Measurements from ENCODE around the gene SOX18.

SOX18 gene

DNA sequence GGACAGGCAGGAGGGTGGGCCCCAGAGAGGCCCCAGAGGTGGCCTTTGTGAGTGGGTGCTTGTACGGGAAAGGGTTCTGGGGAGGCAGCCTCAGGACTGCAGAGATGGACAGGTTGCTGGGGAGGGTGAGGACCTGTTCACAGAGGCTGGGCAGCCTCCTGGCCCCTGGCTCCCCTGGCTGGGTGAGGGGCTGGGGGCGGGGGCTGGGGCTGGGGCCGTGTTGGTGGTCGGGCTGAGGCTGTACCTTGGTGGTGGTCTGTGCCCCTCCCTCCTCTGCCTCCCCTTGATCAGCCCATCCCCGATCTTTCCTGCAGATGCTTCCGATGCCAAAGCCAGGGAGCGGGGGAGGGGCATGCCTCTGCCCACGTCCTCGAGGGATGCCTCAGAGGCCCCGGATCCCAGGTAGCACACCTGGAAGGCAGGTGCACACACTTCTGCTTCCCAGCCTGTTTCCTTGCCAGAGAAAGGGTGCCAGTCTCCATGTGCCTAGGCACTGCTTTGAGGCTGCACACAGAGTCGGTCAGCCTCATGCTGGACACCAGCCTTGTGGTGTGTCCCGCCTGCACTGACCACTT lies 18.4 kb upstream of the SOX18 start:
- no peak for DNase-seq

DNA sequence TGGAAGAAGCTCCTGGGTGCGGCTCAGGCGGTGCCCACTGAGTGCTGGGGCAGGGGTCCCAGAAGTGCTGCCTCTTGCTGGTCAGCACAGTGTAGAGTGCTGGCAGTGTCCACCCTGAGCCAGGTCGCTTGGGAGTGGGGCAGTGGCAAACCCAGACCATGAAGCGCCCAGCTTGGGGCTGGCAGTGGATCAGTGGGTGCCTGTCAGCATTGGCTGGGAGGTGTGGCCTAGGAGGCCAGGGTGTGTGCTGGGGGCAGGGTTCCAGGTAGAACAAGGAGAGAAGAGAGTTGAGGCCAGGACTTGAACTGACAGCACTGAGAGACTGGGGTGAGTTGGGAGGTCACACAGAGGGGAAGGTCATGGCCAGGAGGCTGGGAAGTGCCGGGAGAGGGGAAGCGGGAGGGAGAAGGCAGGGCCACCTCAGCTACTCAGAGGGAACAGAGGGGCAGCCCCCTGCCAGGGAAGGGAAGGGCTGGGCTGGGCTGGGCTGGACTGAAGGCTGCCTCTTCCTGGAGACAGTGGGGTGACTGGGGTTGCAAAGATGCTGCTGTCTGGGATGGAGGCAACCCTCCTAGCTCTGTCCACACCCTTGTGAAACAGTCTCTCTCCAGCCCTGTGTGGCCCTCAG lies 17.7 kb upstream of the SOX18 start:
- DNase-seq: no peak

DNA sequence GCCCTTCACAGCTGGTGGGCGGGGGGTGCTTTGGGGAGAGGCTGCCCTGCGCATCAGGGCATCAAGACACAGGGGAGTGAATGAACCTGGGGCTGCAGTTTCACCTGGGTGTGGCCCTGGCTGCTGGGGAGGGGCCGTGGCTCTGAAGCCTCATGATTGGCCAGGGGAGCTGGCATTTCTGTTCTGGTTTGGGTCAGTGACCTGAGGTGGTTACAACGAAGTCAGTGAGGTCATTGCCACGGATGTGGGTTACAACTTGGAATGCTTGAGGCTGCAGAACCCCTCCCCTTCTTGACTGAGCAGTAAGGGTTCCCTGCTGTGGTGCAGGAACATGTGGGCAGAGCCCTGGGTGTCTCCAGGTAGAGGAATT lies 16.5 kb upstream of the SOX18 start:
- peak; percentile 42 for DNase-seq

DNA sequence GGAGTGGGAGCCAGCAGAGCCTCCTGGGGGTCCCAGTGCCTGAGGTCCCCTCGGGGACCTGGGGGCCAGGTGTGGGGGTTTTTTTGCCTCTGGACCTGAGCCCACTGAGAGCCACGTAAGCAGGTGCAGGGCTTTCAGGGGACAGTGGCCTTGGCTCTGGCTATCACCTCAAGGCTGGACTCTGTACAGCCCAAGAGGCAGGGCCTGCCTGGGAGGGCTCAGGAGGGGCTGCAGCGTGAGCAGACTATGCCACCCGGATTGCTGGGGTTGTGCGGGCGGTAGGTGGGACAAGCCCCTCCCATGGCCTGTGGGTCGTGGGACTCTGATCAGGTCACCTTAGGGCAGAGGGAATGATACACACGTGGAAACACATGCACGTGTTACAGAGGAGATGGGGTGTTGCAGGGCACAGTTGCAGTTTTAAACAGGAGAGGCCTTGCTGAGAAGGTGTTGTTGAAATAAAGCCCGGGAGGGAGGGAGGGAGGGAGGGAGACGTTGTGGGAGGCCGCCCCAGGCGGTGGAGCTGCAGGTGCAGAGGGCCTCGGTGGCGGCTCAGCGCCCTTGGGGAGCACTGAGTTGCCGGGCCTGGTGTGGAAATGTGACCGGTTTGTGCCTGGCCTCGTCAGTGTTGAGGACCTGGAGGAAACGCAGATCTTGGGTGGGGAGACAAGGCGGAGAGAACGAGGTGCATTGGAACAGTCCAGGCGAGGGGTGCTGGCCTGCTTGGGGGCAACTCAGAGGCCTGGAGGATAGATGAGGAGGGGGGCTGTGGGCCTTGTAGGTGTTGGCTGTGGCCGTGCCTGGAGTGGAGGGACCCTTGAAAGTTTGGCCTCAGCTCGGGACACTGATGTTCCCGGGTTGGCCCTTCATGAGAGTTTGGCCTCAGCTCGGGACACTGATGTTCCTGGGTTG lies 15.9 kb upstream of the SOX18 start:
- no peak for DNase-seq

DNA sequence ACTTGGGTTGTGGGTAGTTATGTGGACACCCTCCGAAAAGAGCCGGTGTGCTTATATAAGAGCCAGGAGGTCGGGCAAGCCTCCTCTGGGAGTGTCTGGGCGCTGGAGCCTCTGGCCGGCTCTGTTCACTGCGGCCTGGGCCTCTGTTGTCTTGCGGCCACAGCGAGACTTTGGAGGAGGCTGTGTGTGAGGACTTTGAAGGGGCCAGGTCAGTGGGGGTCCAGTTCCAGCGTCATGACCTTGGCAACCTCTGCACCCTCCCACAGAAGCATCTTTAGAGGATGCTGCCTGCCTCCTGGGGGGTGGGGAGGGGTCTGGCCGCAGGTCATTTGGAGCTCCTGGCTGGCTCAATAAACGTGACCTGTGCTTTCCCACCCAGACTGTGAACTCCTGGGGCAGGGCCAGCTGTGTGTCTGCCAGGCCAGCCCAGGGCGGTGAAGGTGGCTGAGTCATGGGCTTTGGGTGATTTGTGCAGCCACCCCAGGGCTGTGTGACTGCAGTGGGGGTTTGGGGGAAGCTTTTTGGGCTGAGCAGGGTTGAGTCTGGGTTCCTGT lies 14.8 kb upstream of the SOX18 start:
- DNase-seq: no peak

DNA sequence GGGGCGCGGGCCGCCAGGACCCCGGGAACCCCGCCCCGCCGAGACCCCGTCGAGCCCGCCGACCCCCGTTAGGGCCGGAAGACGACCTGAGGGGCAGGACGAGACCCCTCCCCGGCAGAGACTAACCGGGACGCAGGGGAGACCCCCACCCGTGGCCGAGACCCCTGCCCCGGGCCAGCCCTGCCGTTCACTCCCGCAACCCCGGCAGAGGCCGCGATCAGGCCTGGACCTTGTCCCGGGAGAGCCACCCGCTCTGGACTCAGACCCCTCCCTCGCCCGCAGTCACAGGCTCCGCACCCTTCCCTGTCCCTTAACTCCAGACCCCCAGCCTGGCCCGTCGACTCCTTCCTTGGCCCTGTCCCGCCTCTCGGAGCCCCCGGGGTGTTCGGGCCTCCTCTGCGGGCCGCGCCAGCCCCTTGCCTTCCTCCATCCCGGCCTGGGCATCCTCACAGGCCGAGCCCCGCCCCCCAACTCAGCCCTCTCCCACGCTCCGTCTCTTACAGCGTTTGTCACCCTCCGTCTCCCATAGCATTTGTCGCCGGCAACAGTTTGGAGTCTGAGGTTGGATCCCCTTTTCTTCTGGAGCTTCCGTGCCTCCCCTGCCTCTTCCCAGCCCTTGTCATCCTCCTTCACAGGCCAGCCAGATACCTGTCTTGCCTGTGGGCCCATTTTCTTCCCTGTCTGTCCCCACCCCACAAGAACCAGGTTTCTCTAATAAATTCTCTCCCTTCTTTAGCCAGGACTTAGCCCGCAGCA lies 14.1 kb upstream of the SOX18 start:
- peak; percentile 52 for DNase-seq

DNA sequence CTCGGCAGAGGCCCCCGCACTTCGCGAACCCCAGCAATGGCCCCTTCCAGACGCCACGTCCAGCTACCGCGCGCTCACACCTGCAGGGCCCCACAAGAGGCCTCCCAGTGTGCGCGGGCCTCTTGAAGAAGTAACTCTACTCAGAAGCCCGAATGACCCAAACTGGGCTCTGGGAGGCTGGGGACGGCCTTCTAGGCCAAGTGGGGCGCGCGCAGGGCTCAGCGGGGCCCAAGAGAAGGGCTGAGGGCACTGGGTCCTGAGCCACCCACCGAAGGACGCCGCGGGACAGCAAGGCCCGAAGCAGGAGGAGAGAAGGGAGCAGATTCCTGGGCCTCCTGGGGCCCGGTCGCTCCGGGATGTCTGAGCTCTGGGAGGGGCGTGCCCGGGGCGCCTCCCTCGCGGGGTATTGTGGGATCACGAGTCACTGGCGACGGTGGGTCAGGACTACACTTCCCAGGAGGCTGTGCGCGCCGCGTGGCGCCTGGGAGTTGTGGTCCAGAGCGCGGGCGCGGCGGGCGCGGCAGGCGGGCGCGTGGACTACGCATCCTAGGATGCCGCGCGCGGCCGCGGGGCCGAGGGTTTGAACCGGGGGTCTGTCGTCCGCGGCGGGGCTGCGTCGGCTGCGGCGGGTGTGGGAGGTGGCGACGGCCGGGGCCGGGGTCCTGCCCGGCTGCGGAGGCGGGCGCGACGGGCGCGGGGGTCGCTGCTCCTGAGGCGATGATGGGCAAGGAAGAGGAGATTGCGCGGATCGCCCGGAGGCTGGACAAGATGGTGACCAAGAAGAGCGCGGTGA lies 13.4 kb upstream of the SOX18 start, which contains the start of gene TCEA2:
Gene TCEA2, plus strand, starts transcription at position 603 of the 793 bp plus-strand sequence. Its CDS starts 115 bp downstream, at position 718.
- DNase-seq: peak; percentile 96

DNA sequence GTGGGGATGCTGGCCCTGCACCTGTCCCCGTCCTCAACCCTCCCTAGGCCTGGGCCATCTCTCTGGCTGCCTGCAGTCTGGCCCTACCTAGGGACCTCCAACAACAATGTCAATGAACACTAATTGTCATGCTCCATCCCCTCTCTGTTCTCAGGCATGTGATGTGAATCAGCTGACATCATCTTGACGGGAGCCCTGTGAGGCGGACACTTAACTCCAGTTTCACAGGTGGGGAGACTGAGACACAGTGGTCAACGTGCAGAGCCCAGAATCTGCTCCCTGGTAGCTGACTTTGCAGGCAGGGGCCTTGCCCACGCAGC lies 12.8 kb upstream of the SOX18 start:
- DNase-seq: no peak

DNA sequence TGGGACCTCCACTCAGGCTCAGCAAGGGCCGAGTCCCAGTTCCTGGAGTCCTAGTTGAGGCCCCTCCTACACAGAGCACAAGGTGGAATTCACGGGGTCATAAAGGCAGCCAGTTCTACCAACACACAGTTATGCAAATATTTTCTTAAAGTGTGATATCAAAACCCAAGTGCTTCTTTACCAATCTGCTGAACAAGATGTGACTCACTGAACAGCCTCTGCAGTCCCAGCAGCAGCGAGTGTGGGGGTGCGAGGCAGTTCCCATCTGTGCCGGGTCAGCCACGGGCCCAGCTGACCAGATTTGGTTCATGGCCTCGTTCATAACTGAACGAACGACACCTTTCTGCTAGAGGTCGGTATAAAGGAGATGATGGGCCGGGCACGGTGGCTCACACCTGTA lies 9.1 kb upstream of the SOX18 start:
- DNase-seq: no peak

DNA sequence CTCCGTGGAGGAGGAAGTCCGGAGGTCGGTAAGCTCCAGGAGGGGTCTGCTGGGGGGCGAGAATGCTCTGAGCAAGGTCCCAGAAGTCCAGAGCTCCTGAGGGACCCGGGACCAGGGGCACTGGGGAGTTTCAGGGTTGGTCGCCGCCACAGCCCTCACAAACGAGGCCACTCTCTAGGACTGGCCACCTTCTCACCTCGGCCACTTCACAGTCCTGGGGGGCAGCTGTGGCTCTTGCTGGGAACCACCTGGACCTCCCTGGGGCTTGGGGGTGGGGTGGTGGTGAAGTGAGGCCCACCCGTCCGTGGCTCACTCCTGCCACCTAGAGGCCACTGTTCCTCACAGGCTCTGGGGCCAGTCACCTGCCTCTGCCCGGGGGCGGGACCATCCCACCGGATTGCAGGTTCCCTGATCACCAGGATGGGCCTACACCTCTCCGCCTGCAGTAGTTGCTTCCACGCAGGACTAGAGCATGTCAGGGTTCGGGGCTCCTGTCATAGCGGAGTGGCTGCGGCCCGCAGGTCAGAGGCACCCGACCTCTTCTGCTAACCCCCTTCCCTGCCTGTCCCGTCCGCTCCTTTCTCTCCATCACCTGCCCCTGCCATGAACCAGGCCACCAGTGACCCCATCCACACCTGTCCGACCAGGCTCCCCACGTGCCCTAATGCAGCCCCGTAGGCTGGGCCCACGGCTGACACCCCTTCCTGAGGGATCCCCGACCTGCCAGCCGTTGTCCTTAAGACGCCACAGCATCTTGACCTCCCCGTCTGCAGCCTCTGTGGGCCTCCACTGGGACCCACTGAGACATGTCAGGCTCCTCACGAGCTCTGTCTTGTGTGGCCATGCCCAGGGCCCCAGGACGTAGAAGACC lies 8.4 kb upstream of the SOX18 start:
- DNase-seq: peak; percentile 86

DNA sequence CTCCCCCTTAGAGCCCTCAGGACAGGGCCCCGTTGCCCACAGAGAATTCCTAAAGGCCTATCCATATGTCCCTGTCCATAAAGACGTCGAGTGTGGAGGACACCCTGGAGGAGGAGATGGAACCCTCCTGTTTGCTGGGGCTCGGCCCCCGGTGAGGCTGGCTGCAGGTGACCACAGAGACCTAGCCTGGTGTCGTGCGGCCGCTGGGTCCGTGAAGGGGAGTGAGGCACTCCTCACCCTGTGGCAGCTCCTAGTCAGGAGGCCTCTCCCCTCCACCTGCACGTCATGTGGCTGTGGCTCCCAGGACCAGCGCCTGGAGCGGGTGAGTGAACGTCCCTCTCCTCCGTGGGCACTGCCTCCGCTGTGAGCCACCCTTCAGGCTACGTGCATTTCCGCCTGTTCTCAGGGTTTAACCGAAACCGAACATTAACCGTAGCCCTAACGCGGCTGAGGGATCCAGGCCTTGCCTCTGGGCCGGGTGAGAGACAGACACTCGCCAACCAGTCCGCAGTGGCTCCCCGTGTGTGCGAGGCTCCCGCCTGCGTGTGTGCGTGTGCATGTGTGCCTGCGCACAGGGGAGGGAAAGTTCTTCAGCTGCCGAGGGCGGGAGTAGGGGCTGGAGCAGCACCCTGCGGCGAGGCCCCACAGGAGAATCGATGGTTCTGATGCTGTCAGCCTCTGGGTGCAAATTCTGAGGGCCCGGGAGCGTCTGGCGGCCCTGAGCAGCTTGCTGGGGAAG lies 7.6 kb upstream of the SOX18 start:
- no peak for DNase-seq

DNA sequence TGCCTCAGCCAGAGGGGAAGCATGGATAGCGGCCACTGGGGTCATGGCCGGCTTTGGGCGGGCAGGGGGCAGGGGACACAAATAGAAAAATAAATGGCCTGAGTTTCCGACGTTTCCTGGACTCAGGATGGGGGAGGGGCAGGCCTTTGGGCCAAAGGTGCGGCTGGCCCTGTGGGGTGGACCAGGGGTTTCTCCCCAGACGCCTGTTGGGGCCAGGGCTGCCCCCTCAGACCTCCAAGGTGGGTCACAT lies 7.1 kb upstream of the SOX18 start:
- DNase-seq: no peak

DNA sequence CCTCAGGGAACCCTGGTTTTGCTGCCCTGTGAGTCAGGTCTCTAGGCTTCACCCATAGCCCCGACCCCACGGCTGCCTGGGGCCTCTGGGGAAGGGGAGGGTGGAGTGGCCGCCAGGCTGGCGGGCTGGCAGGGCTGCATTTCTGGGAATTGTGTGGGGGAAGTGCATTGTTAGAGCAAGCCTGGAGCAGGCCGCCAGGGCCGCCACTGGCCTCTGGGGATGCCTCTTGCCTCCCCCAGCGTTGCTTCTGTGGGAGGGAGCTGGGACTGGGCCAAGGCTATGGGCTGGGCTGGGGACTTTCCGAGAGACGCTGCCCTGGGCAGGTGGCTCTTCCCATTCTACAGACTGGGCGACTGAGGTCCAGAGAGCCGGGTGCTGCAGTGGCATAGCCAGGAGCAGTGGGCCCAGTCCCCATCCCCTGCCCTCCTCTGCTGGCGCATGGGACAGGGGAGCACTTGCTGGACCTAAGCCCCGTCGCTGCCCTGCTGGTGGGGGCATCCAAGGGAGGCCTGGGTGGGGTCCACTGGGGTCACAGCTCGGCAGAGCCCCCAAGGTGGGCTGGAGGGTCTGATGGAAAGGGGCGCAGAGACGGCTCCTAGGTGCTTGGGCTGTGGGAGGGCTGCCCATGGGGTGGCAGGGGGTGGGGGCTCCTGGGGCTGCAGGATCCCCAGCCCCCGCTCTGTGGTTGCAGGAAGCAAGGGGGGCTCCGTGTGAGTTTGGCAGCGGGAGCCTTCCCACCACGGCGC lies 6.6 kb upstream of the SOX18 start:
- no peak for DNase-seq

DNA sequence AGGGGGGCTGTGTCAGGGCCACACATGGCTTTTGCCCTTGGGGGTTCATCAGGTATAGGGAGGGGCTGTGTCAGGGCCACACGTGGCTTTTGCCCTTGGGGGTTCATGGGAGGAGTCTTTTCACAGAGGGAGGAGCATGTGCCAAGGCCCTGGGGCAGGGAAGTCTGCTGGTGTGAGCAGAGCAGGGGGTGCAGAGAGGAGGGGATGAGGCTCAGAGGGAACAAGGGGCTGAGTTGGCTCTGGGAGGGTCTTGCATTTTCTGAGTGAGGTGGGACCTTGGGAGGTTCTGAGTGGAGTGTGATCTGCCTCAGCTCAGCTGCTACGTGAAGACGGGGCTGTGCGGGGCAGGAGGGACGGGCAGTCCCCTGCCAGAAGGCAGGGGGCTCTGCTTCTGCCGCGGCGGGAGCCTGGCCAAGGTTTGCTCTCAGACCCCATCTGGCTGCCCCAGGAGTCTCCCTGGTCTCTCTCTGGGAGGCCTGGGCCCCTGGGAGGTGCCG lies 6.0 kb upstream of the SOX18 start:
- DNase-seq: no peak

DNA sequence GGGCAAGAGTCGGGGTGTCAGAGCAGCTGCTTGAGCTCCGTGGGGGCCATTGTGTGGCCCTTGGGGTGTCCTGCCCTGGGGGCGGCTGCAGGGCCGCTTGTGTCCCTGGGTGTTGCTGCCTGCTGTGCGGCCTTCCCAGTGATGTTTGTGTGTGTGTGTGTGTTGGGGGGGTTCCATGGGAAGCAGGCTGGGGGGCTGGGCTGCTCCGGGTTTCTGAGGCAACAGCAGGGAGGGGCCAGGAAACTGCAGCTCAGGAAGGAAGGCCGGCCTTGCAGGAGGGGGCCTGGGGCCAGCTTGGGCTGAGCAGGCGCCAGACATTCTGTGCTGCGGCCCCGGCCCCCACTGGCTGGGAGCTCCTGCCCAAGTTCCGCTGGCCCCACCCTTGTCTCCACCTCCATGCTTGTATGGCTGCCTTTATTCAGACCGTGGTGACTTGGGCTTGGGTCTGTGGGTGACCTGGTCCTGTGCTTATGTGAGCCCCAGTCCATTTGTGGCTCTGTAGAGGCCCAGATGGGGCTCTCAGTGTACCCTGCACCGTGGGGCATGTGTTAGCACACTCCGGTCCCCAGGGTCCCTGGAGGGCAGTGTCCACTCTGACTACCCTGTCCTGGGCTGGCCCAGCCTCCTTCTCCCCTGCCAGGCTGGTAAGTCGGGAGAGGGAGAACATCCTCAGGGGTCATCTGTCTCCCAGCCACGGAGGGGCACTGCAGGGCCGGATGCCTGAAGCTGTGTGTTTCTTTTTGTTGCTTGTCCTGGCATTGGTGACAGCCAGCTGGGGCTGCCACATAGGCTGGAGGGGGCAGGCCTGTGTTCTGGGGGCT lies 4.6 kb upstream of the SOX18 start:
- no peak for DNase-seq

DNA sequence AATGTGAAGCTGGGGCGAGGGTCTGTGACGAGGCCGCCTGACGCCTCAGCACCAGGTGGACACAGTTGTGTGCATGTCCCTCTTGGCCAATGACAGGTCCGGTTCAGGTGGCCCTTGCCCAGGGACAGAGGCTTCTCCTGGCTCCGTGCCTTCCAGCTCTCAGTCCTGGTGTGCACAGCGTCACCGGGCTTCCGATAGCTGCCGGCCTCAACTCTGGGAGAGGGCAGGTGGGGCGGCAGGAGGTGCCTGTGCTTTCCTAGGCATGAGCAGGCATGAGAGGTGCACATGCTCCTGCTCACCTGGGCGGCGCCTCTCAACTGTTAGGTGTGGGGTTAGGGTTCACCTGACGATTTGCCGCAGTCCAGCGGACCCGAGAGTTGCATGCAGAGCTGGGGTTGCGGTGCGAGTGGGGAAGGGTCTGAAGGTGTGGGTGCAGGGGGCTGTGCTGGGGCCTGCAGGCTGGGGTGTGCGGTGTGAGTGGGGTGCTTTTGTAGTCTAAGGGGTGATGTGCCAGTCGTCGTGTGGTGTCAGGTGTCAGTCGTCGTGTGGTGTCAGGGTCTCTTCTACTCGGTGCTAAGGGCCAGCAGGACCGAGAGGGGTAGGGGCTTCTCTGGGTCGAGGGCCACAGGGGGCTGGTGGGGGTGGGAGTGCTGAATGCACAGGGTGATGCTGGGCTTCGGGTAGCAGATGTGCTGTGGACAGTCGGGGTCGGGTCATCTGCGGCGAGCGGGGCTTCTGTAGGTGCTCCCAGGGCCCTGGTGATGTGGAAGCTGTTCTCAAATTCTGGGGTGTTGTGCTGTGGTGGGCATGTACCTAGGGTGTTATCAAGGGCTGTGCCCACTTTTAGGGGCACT lies 3.8 kb upstream of the SOX18 start:
- no peak for DNase-seq

DNA sequence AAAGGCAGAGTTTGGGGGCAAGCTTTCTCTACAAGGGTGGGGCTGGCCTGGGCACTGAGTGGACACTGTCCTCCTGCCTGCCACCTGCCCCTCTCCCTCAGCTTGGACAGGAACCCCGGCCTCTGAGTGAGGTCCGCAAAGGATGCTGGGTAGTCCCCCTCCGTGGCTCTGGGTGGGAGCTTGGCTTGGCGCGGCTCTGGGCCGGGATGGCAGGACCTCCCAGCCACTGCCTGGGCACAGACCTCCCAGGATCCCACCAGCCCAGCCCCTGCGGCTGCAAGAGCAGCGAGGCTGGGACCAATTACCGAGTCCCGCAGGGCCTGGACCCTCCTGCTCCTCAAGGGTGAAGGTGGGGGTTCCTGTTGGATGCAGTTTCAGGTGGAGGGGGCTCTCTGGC lies 2.9 kb upstream of the SOX18 start:
- no peak for DNase-seq
